Measurements from ENCODE around the gene GZMM. TPM values are rescaled to one million over a fixed set of nuclear protein-coding genes. Genes with fewer than 3 reads are reported as not detected.

GZMM gene
- total RNA-seq: not detected in 2 replicates

- no peak for DNase-seq (ENCODE audit: low read depth in 2 of 2)
These were observed at the start of gene GZMM for GRCh38 chr19:543910-544608. TSS of gene GZMM (plus strand) at chr19:544053. CDS start at chr19:544072, 19 bp downstream.

- no peak for DNase-seq (ENCODE audit: low read depth in 2 of 2)
These were observed 49.4 kb upstream of the GZMM start for GRCh38 chr19:494171-495080.

- no peak for DNase-seq (ENCODE audit: low read depth in 2 of 2)
These were observed 48.8 kb upstream of the GZMM start for GRCh38 chr19:495081-495401.

DNA sequence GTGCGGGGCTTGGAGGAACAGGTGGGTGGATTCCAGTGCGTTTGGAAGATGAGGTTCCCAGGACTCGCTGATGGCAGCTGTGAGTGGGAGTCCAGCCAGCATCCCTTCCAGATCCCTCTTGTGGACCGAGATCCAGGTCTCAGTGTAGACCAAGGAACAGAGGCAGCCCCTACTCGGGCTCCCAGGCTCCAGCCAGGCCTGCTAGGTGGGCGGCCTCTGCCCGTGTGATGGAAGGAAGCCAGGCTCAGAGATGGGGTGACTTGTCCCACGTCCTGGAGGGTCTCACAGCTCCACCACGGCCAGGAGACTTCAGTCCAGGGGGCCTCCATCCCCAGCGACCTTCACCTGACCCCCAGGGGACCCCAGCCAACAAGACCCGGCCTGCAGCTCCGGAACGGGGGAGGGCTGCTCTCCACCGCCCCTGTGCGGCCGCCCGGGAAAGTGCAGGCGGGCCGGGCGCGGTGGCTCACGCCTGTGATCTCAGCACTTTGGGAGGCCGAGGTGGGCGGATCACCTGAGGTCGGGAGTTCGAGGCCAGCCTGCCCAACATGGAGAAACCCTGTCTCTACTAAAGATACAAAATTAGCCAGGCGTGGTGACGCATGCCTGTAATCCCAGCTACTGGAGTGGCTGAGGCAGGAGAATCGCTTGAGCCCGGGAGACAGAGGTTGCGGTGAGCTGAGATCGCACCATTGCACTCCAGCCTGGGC is 48.3 kb upstream of the GZMM start:
- peak; percentile 41 to 53 for DNase-seq (ENCODE audit: low read depth in 2 of 2)

GRCh38 chr19:496112-496665 is 47.7 kb upstream of the GZMM start, which contains the start of gene MADCAM1:
TSS of gene MADCAM1 (plus strand) at chr19:496486. CDS start at chr19:496500, 14 bp downstream.
- no peak for DNase-seq (ENCODE audit: low read depth in 2 of 2)

GRCh38 chr19:496986-497385 is 46.9 kb upstream of the GZMM start:
- DNase-seq (ENCODE audit: low read depth in 2 of 2): no peak

GRCh38 chr19:497491-497868 is 46.4 kb upstream of the GZMM start:
- DNase-seq (ENCODE audit: low read depth in 2 of 2): no peak

GRCh38 chr19:497869-498510 is 45.9 kb upstream of the GZMM start:
- DNase-seq (ENCODE audit: low read depth in 2 of 2): no peak

GRCh38 chr19:498511-498891 is 45.4 kb upstream of the GZMM start:
- no peak for DNase-seq (ENCODE audit: low read depth in 2 of 2)

DNA sequence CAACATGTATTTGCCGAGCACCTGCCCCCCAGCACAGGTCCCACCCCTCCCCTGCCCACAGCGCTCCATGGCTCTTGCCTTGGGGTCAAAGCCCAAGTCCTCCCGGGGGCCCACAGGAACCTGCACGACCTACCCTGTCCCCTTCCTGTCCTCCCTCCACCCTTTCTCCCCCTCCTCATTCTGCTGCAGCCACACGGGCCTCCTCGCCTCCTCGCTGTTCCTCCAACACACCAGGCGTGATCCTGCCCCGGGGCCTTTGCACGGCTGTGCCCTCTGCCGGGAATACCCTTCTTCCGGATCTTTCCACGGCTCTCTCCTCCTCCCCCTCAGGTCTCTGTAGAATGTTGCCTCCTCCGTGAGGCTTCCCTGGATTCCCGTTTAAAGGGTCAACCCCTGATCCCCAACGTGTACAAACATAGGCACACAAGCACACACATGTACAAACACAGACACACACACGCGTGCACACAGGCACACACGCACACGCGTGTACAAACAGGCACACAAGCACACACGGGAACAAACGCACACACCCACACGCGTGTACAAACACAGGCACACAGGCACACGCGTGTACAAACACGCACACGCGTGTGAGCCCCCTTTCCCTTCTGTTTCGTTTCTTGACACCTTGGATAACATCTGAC is 44.8 kb upstream of the GZMM start:
- DNase-seq (ENCODE audit: low read depth in 2 of 2): no peak

DNA sequence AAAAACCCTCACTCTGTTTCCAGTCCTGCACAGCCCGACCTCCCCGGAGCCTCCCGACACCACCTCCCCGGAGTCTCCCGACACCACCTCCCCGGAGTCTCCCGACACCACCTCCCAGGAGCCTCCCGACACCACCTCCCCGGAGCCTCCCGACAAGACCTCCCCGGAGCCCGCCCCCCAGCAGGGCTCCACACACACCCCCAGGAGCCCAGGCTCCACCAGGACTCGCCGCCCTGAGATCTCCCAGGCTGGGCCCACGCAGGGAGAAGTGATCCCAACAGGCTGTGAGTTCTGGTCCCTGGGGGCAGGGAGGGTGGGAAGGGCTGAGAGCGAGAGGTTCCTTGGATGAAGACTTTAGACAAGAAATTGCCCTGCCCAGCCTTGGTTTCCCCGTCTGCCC is 42.2 kb upstream of the GZMM start:
- no peak for DNase-seq (ENCODE audit: low read depth in 2 of 2)

DNA sequence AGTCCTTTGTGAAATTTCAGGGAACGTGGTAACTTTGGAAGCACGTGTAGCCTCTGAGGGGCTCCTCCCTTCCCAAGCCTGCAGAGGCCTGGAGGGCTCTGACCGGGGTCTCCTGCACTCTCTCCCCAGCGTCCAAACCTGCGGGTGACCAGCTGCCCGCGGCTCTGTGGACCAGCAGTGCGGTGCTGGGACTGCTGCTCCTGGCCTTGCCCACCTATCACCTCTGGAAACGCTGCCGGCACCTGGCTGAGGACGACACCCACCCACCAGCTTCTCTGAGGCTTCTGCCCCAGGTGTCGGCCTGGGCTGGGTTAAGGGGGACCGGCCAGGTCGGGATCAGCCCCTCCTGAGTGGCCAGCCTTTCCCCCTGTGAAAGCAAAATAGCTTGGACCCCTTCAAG is 39.2 kb upstream of the GZMM start:
- no peak for DNase-seq (ENCODE audit: low read depth in 2 of 2)

- peak; percentile 89 to 91 for DNase-seq (ENCODE audit: low read depth in 2 of 2)
These were observed 37.2 kb upstream of the GZMM start for GRCh38 chr19:506404-507285.

GRCh38 chr19:507286-508203 is 36.3 kb upstream of the GZMM start, which contains the start of gene TPGS1:
TSS of gene TPGS1 (plus strand) at chr19:507497. CDS start at chr19:507507, 10 bp downstream.
- DNase-seq (ENCODE audit: low read depth in 2 of 2): peak; percentile 100

DNA sequence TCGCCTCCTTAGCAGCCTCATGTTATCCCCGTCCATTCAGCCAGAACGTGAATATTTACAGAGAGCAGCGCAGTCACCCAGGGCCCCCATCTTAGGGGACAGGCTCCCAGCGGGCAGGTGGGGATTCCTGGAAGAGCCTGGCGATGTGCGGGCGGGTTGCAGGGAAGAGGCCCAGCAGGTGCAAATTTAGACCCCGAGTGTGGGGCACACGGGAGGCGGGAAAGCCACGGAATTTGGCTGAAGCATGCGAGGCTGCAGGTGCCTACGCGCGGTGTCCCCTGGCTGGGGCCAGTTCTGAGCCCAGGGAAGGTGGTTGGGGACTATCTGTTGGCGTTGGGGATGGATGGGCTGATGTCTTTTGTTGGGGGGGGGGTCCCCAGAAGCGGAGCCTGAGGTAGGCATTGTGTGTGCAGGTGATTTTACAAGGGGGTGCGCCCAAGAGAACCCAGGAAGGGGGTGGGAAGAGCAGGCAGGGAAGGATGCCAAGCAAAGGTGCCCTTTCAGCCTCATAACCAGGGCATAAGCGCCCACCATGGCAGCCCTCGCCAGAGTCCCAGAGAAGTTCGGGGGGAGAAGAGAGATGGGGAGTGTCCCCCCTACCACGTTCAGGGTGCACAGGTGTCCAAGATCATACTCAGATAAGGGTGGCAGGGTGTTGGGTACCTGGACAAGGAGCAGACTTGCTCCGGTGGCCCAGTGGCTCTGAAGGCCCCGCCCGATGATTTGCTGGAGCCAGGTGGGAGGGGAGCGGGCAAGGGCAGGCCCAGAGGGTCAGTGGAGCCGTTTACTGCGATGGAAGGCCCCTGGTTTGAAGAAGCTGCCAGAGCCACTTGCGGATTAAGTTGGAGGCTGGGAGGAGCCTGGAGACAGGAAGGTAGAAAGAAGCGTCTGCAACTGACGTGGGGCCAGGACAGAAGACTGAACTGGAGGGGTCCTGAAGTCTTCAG is 35.4 kb upstream of the GZMM start:
- no peak for DNase-seq (ENCODE audit: low read depth in 2 of 2)

GRCh38 chr19:510606-511100 is 33.2 kb upstream of the GZMM start:
- DNase-seq (ENCODE audit: low read depth in 2 of 2): peak; percentile 91 to 92

DNA sequence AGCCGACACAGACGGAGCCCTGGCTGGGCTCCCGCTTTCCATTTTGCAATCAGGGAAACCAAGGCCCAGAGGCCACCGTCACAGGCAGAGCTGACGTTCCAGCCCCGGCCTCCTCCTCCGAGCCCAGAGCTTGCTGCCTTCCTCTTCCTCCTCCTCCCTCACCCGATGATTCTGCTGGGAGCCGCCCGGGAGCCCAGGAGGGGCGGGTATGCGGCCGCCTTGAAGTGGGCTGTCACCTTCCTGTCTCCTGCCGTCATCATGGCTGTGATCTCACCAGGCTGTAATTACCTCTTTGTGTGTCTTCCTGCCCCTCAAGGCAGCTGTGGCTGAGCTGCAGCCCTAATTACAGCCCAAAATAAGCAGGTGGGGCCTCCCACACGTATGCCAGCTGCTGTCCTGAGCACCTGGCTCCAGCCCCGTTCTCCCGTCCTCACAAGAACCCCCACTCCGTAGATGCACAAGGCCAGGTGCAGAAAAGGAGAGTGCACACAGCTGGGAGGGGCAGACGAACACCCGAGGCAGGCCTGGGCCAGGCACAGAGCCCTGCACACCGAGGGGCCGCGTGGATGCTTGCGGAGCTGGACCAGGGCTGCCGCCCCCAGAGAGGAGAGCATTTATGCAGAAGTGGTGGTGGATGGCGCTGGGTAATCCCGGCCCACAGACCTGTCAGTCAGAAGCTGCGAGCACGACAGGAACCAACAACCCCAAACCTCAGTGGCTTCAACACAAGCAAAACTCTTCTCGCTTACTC is 32.6 kb upstream of the GZMM start:
- peak; percentile 59 to 86 for DNase-seq (ENCODE audit: low read depth in 2 of 2)

All from lung microvascular endothelial cell (primary cell).